ENCODE data around the gene NLRC5. TPM values are rescaled to one million over a fixed set of nuclear protein-coding genes. Genes with fewer than 3 reads are reported as not detected.
A peak's percentile ranks its signal among the peaks of the same experiment; 100 is the strongest.
"Not testable (repeated sequence)": the region's sequence is repeated elsewhere in the genome, so short reads cannot be mapped to it uniquely, and the experiment has no call there.

Gene NLRC5
- total RNA-seq, 2 experiments from 2014 or later: 259 to 263 TPM

- Mint-ChIP-seq H3K4me3 (no peak overlapping the region), H3K9me3 (no peaks in the 10 kb centered on the region), H3K4me1 (peaks cover 72% of the 10 kb centered on the region), H3K36me3 (ENCODE audit: low read depth) (peaks cover 83% of the 10 kb centered on the region), H3K27me3 (no peaks in the 10 kb centered on the region), H3K27ac (peak overlapping the region; percentile 77)
- ChIA-PET CTCF (interaction anchor here (1.4 to 3.7 kb wide), 4 partner anchors 10 to 22 kb away, joined by 4 to 22 read pairs (median 6); no protein-coding TSS in a partner anchor), POLR2A (interaction anchor here (0.9 to 22.6 kb wide), 6 partner anchors 9 to 84 kb away, joined by 3 to 373 read pairs (median 14); partner anchors contain the start of gene HERPUD1)
- DNase-seq: no peak
Measured at GRCh38 chr16:56985962-56986360, 3.4 kb upstream of the NLRC5 start.

GRCh38 chr16:56986361-56986760 is 3.0 kb upstream of the NLRC5 start:
- H3K4me3 Mint-ChIP-seq: peak overlapping the region; percentile 99

GRCh38 chr16:56986908-56987307 is 2.4 kb upstream of the NLRC5 start:
- H3K27me3 Mint-ChIP-seq, DNase-seq, H3K9me3 Mint-ChIP-seq: not testable (repeated sequence)
- H3K36me3 Mint-ChIP-seq (ENCODE audit: low read depth): peaks cover 84% of the 10 kb centered on the region
- ChIA-PET CTCF (interaction anchor here (1.4 to 1.7 kb wide), 3 partner anchors 11 to 23 kb away, joined by 4 to 7 read pairs (median 5); no protein-coding TSS in a partner anchor), POLR2A (interaction anchor here (0.9 to 22.6 kb wide), 6 partner anchors 10 to 199 kb away, joined by 3 to 373 read pairs (median 14); partner anchors contain the start of genes HERPUD1, PSME3IP1 and RSPRY1)
- peak overlapping the region; percentile 99 for H3K4me3 Mint-ChIP-seq
- peak overlapping the region; percentile 100 for H3K27ac Mint-ChIP-seq
- H3K4me1 Mint-ChIP-seq: peaks cover 67% of the 10 kb centered on the region

More at GRCh38 chr16:56986361-56986760, 3.0 kb upstream of the NLRC5 start:
- Mint-ChIP-seq H3K9me3 (no peaks in the 10 kb centered on the region), H3K4me1 (peaks cover 68% of the 10 kb centered on the region), H3K27ac (peak overlapping the region; percentile 100), H3K36me3 (ENCODE audit: low read depth) (peaks cover 84% of the 10 kb centered on the region), H3K27me3 (no peaks in the 10 kb centered on the region)
- POLR2A ChIA-PET: interaction anchor here (0.9 to 22.6 kb wide), 6 partner anchors 9 to 83 kb away, joined by 3 to 373 read pairs (median 14); partner anchors contain the start of gene HERPUD1
- no peak for DNase-seq
- CTCF ChIA-PET: interaction anchor here (1.4 to 1.7 kb wide), 3 partner anchors 11 to 22 kb away, joined by 4 to 7 read pairs (median 5); no protein-coding TSS in a partner anchor

- Mint-ChIP-seq H3K36me3 (ENCODE audit: low read depth) (peaks cover 81% of the 10 kb centered on the region), H3K27ac (peak overlapping the region; percentile 100), H3K4me3 (peak overlapping the region; percentile 99), H3K9me3 (no peaks in the 10 kb centered on the region), H3K4me1 (peaks cover 67% of the 10 kb centered on the region), H3K27me3 (no peaks in the 10 kb centered on the region)
- POLR2A ChIA-PET: interaction anchor here (1.2 to 22.6 kb wide), 10 partner anchors 8 to 459 kb away, joined by 3 to 373 read pairs (median 12); partner anchors contain the start of genes CIAPIN1, COQ9, HERPUD1 and PSME3IP1
- no peak for DNase-seq
- CTCF ChIA-PET: interaction anchor here (1.7 to 2.7 kb wide), 2 partner anchors 12 to 54 kb away, joined by 4 to 11 read pairs; no protein-coding TSS in a partner anchor
Measured at GRCh38 chr16:56987692-56988091, 1.7 kb upstream of the NLRC5 start.

- ChIA-PET POLR2A (interaction anchor here (1.3 to 22.6 kb wide), 16 partner anchors 9 to 459 kb away, joined by 3 to 373 read pairs (median 6); partner anchors contain the start of genes CIAPIN1, COQ9 and HERPUD1), CTCF (interaction anchor here (0.7 to 2.7 kb wide), 3 partner anchors 21 to 53 kb away, joined by 3 to 11 read pairs (median 6); no protein-coding TSS in a partner anchor)
- Mint-ChIP-seq H3K4me3 (peak overlapping the region; percentile 99), H3K9me3 (no peaks in the 10 kb centered on the region), H3K36me3 (ENCODE audit: low read depth) (peaks cover 83% of the 10 kb centered on the region), H3K27ac (peak overlapping the region; percentile 100), H3K4me1 (peaks cover 69% of the 10 kb centered on the region), H3K27me3 (no peaks in the 10 kb centered on the region)
- DNase-seq: no peak
Measured at GRCh38 chr16:56988161-56988947, 1.0 kb upstream of the NLRC5 start.

- no peaks in the 10 kb centered on the region for H3K27me3 Mint-ChIP-seq
Measured at GRCh38 chr16:56989988-56990387, 631 bp downstream of the NLRC5 start.

GRCh38 chr16:56990407-56991286 is 1.3 kb downstream of the NLRC5 start:
- DNase-seq: no peak
- Mint-ChIP-seq H3K27ac (peak overlapping the region; percentile 100), H3K9me3 (no peaks in the 10 kb centered on the region), H3K36me3 (ENCODE audit: low read depth) (peaks cover 80% of the 10 kb centered on the region), H3K4me3 (peak overlapping the region; percentile 99), H3K4me1 (peaks cover 71% of the 10 kb centered on the region), H3K27me3 (no peaks in the 10 kb centered on the region)
- ChIA-PET POLR2A (interaction anchor here (0.8 to 22.6 kb wide), 9 partner anchors 16 to 611 kb away, joined by 3 to 373 read pairs (median 13); partner anchors contain the start of genes HERPUD1, PSME3IP1 and RSPRY1), CTCF (interaction anchor here (0.7 to 2.7 kb wide), 3 partner anchors 22 to 51 kb away, joined by 3 to 11 read pairs (median 3); no protein-coding TSS in a partner anchor)

More at GRCh38 chr16:56989988-56990387, 631 bp downstream of the NLRC5 start:
- Mint-ChIP-seq H3K9me3 (no peaks in the 10 kb centered on the region), H3K4me3 (peak overlapping the region; percentile 99), H3K27ac (peak overlapping the region; percentile 100), H3K4me1 (peaks cover 71% of the 10 kb centered on the region), H3K36me3 (ENCODE audit: low read depth) (peaks cover 85% of the 10 kb centered on the region)
- ChIA-PET POLR2A (interaction anchor here (0.7 to 22.6 kb wide), 22 partner anchors 11 to 612 kb away, joined by 3 to 373 read pairs (median 6); partner anchors contain the start of genes CIAPIN1, COQ9, HERPUD1 and PSME3IP1), CTCF (interaction anchor here (0.6 to 2.7 kb wide), 7 partner anchors 8 to 52 kb away, joined by 3 to 11 read pairs (median 5); no protein-coding TSS in a partner anchor)
- no peak for DNase-seq

GRCh38 chr16:56992431-56992830 is 3.1 kb downstream of the NLRC5 start:
- H3K27ac Mint-ChIP-seq, H3K27me3 Mint-ChIP-seq, H3K9me3 Mint-ChIP-seq, DNase-seq: not testable (repeated sequence)
- Mint-ChIP-seq H3K36me3 (ENCODE audit: low read depth) (peaks cover 81% of the 10 kb centered on the region), H3K4me3 (peak overlapping the region; percentile 99), H3K4me1 (peaks cover 70% of the 10 kb centered on the region)
- POLR2A ChIA-PET: interaction anchor here (1.1 to 22.6 kb wide), 4 partner anchors 14 to 59 kb away, joined by 3 to 373 read pairs (median 4); no protein-coding TSS in a partner anchor
- CTCF ChIA-PET: interaction anchor here (1.0 kb wide), 1 partner anchor 28 kb away, joined by 4 read pairs; no protein-coding TSS in a partner anchor

- Mint-ChIP-seq H3K27me3 (no peaks in the 10 kb centered on the region), H3K27ac (peak overlapping the region; percentile 70), H3K4me1 (peaks cover 70% of the 10 kb centered on the region), H3K36me3 (ENCODE audit: low read depth) (peaks cover 78% of the 10 kb centered on the region), H3K9me3 (no peaks in the 10 kb centered on the region), H3K4me3 (peak overlapping the region; percentile 40)
- ChIA-PET CTCF (interaction anchor here (1.3 kb wide), 1 partner anchor 39 kb away, joined by 4 read pairs; no protein-coding TSS in a partner anchor), POLR2A (interaction anchor here (1.1 to 22.6 kb wide), 4 partner anchors 13 to 60 kb away, joined by 3 to 373 read pairs (median 4); no protein-coding TSS in a partner anchor)
- no peak for DNase-seq
Measured at GRCh38 chr16:56993204-56993603, 3.8 kb downstream of the NLRC5 start.

GRCh38 chr16:56994311-56994710 is 5.0 kb downstream of the NLRC5 start:
- H3K27ac Mint-ChIP-seq: peak overlapping the region; percentile 70
- no peaks in the 10 kb centered on the region for H3K27me3 Mint-ChIP-seq
- CTCF ChIA-PET: interaction anchor here (1.3 kb wide), 1 partner anchor 41 kb away, joined by 4 read pairs; no protein-coding TSS in a partner anchor
- POLR2A ChIA-PET: interaction anchor here (2.1 to 22.6 kb wide), 3 partner anchors 12 to 44 kb away, joined by 4 to 373 read pairs (median 5); no protein-coding TSS in a partner anchor
- H3K36me3 Mint-ChIP-seq (ENCODE audit: low read depth): peaks cover 77% of the 10 kb centered on the region
- H3K4me3 Mint-ChIP-seq: peak overlapping the region; percentile 55
- peaks cover 77% of the 10 kb centered on the region for H3K4me1 Mint-ChIP-seq
- no peaks in the 10 kb centered on the region for H3K9me3 Mint-ChIP-seq
- DNase-seq: no peak

GRCh38 chr16:56995136-56995805 is 5.9 kb downstream of the NLRC5 start:
- peak overlapping the region; percentile 59 for H3K27ac Mint-ChIP-seq

More at GRCh38 chr16:56995136-56995805, 5.9 kb downstream of the NLRC5 start:
- ChIA-PET POLR2A (interaction anchor here (1.3 to 23.0 kb wide), 3 partner anchors 2 to 26 kb away, joined by 3 to 373 read pairs (median 373); partner anchors contain the start of gene NLRC5), CTCF (interaction anchor here (0.7 to 1.0 kb wide), 3 partner anchors 10 to 30 kb away, joined by 3 read pairs; no protein-coding TSS in a partner anchor)
- Mint-ChIP-seq H3K36me3 (ENCODE audit: low read depth) (peaks cover 75% of the 10 kb centered on the region), H3K27me3 (no peaks in the 10 kb centered on the region), H3K4me3 (peak overlapping the region; percentile 40), H3K4me1 (peaks cover 86% of the 10 kb centered on the region), H3K9me3 (no peaks in the 10 kb centered on the region)
- DNase-seq: no peak

All from activated CD4-positive, alpha-beta memory T cell treated with anti-CD3 and anti-CD28 coated beads, Interleukin-2, amount 10 ng/mL, durations not matched to agents 7 days and 5 days (primary cell).